BLaER1 treated with 17β-estradiol and CSF1 and Interleukin-3, amounts not matched to agents 10 nM and 100 nM (cell line): ENCODE results near the gene RASAL1.
A peak's percentile ranks its signal among the peaks of the same experiment; 100 is the strongest.

Source experiments
- H3K27ac ChIP-seq, 11 experiments: shearing (Covaris generic); formaldehyde crosslinking; 2 replicates each; pipeline ENCODE4 v1.8.1; 2022
- H3K27me3 ChIP-seq, 11 experiments: shearing (Covaris generic); formaldehyde crosslinking; 2 replicates each; pipeline ENCODE4 v1.8.1; 2022
- H3K36me3 ChIP-seq, 11 experiments: shearing (Covaris generic); formaldehyde crosslinking; 2 replicates each; pipeline ENCODE4 v1.8.1; 2022
- H3K4me1 ChIP-seq, 10 experiments: shearing (Covaris generic); formaldehyde crosslinking; 2 replicates each; pipeline ENCODE4 v1.8.1; 2022
- H3K4me2 ChIP-seq, 11 experiments: shearing (Covaris generic); formaldehyde crosslinking; 2 replicates each; pipeline ENCODE4 v1.8.1; 2022
- H3K4me3 ChIP-seq, 10 experiments: shearing (Covaris generic); formaldehyde crosslinking; 2 replicates each; pipeline ENCODE4 v1.8.1; 2022
- H3K9ac ChIP-seq, 11 experiments: shearing (Covaris generic); formaldehyde crosslinking; 2 replicates each; pipeline ENCODE4 v1.8.1; 2022
- H3K9me3 ChIP-seq, 11 experiments: shearing (Covaris generic); formaldehyde crosslinking; replicated peaks in 1 of 11; 2 replicates each; pipeline ENCODE4 v1.8.1; 2022
- H4K20me1 ChIP-seq, 11 experiments: shearing (Covaris generic); formaldehyde crosslinking; 2 replicates each; pipeline ENCODE4 v1.8.1; 2022
- Cebpa-rat ChIP-seq, 11 experiments: shearing (Covaris generic); IDR thresholded peaks; 2 replicates each; pipeline ENCODE4 v1.8.1; 2022

Gene RASAL1, protein sequence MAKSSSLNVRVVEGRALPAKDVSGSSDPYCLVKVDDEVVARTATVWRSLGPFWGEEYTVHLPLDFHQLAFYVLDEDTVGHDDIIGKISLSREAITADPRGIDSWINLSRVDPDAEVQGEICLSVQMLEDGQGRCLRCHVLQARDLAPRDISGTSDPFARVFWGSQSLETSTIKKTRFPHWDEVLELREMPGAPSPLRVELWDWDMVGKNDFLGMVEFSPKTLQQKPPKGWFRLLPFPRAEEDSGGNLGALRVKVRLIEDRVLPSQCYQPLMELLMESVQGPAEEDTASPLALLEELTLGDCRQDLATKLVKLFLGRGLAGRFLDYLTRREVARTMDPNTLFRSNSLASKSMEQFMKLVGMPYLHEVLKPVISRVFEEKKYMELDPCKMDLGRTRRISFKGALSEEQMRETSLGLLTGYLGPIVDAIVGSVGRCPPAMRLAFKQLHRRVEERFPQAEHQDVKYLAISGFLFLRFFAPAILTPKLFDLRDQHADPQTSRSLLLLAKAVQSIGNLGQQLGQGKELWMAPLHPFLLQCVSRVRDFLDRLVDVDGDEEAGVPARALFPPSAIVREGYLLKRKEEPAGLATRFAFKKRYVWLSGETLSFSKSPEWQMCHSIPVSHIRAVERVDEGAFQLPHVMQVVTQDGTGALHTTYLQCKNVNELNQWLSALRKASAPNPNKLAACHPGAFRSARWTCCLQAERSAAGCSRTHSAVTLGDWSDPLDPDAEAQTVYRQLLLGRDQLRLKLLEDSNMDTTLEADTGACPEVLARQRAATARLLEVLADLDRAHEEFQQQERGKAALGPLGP

DNA sequence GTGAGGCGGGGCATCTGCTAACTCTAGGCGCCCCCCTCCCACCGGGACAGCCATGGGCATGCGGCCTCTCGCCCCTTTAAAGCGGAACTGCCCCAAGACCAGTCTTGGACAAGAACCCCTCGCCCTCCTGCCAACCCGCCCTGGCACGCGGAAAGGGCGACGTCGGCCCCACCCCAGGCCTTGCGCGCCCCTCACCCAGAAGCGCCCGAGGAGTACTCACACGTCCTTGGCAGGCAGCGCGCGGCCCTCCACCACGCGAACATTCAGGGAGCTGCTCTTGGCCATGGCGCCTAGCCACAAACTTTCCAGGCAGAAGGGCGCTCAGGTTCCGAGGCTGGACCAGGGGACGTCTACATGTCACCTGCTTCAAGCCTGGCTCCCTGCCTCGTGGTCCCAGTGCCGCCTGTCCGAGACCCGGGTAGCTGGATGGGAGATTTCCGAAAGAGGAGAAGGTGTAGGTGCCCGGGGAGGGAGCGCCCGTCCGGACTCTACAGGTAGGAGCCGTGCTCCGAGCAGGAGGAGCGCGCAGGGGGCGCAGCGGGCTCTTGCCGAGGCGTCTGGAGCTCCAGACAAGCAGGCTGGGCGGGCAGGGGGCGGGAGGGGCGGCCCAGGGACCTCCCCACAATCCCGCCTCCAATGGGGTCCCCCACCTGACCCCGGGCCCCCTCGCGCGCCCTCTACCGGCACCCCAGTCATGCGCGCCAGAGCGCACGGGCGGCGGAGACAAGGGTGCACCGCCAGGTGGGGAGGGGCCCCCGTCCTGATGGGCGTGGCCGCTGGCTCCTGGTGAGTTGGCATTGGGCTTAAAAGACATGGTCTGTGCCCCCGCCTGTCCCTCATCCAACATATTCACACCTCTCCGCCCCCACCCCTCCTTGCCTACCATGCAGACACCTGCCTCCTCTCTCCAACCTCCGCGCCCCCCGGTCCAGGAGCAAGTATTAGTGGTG, at the start of gene RASAL1:
Gene RASAL1 (minus strand): TSS at position 584 of the 950 bp plus-strand sequence. CDS start 299 bp downstream, at position 285.
- Histone ChIP-seq H4K20me1 (peaks cover 0 to 24% (median 0%) of the 10 kb centered on the region in 11 experiments; a peak in 5 of 22 replicates), H3K4me2 (peak within 1 kb of the TSS; percentile 95 to 99 (median 97)), H3K9me3 (no peaks in the 10 kb centered on the region), H3K27ac (peak within 1 kb of the TSS; percentile 12 to 78 (median 51); a peak in 18 of 22 replicates), H3K36me3 (no peaks in the 10 kb centered on the region), H3K4me1 (peaks cover 46 to 92% (median 73%) of the 10 kb centered on the region in 10 experiments), H3K4me3 (peak within 1 kb of the TSS; percentile 50 to 73 (median 56)), H3K27me3 (peaks cover 0 to 14% (median 6%) of the 10 kb centered on the region in 11 experiments; a peak in 8 of 22 replicates), H3K9ac (peak within 1 kb of the TSS; percentile 38 to 86 (median 60); a peak in 21 of 22 replicates)
- TF ChIP-seq Cebpa-rat (IDR thresholded peaks at IDR 0.05), result no peak

DNA sequence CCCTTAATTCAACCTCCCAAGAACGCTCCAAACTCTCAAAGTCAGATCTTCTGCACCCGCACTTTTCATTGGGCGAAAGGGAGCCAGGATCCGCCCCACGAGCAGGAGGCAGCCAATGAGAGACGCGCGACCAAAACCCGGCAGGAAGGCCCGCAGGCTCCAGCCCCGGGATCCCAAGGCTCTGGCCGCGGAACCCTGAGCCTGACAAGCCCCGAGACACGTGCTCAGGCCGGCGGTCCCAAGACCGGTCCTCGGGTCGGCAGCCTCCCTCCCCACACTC, 49.3 kb upstream of the RASAL1 start:
- H3K4me3 ChIP-seq, result peak overlapping the region; percentile 77 to 97 (median 88)
- no peak for TF ChIP-seq Cebpa-rat (IDR thresholded peaks at IDR 0.05)
- H3K9me3 ChIP-seq, result no peaks in the 10 kb centered on the region
- peaks cover 24 to 72% (median 57%) of the 10 kb centered on the region in 11 experiments for H3K36me3 ChIP-seq
- peak overlapping the region; percentile 95 to 100 (median 99) for H3K9ac ChIP-seq
- no peaks in the 10 kb centered on the region for H3K27me3 ChIP-seq
- peaks cover 0 to 76% (median 56%) of the 10 kb centered on the region in 11 experiments; a peak in 17 of 22 replicates for H4K20me1 ChIP-seq
- peak overlapping the region; percentile 74 to 97 (median 93) for H3K4me2 ChIP-seq
- peak overlapping the region; percentile 95 to 100 (median 99) for H3K27ac ChIP-seq
- H3K4me1 ChIP-seq, result peaks cover 31 to 47% (median 36%) of the 10 kb centered on the region in 10 experiments

DNA sequence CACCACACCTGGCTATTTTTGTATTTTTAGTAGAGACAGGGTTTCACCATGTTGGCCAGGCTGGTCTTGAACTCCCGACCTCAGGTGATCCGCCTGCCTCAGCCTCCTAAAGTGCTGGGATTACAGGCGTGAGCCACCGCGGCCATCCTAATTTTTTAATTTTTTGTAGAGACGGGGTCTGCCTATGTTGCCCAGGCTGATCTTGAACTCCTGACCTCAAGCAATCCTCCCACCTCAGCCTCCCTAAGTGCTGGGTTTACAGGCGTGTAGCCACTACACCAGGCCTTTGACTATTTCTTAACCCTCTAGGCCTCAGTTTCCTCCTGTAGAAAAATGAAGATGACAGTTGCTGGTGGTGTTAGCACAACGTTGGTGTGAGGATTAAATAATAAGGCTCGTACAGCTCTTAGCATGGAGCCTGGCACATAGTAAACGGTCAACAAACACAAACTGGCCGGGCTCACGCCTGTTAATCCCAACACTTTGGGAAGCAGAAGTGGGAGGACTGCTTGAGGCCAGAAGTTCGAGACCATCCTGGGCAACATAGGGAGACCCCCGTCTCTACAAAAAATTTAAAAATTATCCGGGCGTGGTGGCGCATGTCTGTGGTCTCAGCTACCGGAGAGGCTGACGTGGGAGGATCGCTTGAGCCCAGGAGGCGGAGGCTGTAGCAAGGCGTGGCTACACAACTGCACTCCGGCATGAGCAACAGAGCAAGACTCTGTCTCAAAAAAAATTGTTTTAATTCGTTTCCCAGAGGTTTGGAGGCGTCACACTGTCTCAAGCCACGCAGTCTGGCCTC, 48.7 kb upstream of the RASAL1 start:
- peak overlapping the region; percentile 74 to 97 (median 93) for H3K4me2 ChIP-seq
- peak overlapping the region; percentile 95 to 100 (median 99) for H3K27ac ChIP-seq
- H3K9ac ChIP-seq, result peak overlapping the region; percentile 95 to 100 (median 99)
- H3K4me1 ChIP-seq, result peaks cover 31 to 47% (median 36%) of the 10 kb centered on the region in 10 experiments
- H3K4me3 ChIP-seq, result peak overlapping the region; percentile 77 to 97 (median 88)
- TF ChIP-seq Cebpa-rat (IDR thresholded peaks at IDR 0.05), result no peak
- no peaks in the 10 kb centered on the region for H3K9me3 ChIP-seq
- no peaks in the 10 kb centered on the region for H3K27me3 ChIP-seq
- H3K36me3 ChIP-seq, result peaks cover 28 to 72% (median 57%) of the 10 kb centered on the region in 11 experiments
- H4K20me1 ChIP-seq, result peaks cover 0 to 79% (median 58%) of the 10 kb centered on the region in 11 experiments; a peak in 17 of 22 replicates

DNA sequence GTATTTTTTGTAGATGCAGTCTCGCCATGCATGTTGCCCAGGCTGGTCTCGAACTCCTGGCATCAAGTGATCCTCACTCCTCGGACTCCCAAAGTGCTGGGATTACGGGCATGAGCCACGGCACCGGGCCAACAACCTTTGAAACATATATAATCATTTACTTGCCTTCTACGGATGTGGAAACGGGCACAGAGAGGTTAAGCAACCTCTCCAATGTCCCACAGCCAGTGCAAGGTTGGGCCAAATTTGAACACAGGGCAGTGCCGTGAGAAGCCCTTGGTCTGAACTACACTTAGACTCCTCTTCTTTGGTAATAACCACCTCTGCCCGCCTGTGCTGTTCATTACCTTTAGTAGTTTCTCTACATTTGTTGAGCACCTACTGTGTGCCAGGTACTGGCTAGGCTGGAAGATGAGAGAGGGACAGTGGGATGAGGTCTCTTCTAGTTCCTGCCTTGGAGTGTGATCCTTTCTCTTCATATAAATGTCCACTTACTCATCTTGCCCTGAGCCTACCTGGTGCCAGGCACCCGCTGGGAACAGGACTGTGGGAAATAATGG, 47.5 kb upstream of the RASAL1 start:
- Histone ChIP-seq H3K4me1 (peaks cover 31 to 57% (median 44%) of the 10 kb centered on the region in 10 experiments), H3K36me3 (peaks cover 37 to 72% (median 61%) of the 10 kb centered on the region in 11 experiments), H4K20me1 (peaks cover 0 to 88% (median 65%) of the 10 kb centered on the region in 11 experiments; a peak in 17 of 22 replicates), H3K9ac (peak overlapping the region in 8 of 11 experiments; percentile 98 to 100 (median 99); a peak in 8 of 22 replicates), H3K27me3 (no peaks in the 10 kb centered on the region), H3K27ac (no peak overlapping the region), H3K9me3 (peaks cover 0 to 4% (median 0%) of the 10 kb centered on the region in 11 experiments; a peak in 6 of 22 replicates), H3K4me3 (0 out of 20 replicates have a peak overlapping the region, but pooled peaks of 2 of the 10 experiments have one; percentile 93 to 97), H3K4me2 (peak overlapping the region; percentile 74 to 97 (median 93))
- no peak for TF ChIP-seq Cebpa-rat (IDR thresholded peaks at IDR 0.05)

DNA sequence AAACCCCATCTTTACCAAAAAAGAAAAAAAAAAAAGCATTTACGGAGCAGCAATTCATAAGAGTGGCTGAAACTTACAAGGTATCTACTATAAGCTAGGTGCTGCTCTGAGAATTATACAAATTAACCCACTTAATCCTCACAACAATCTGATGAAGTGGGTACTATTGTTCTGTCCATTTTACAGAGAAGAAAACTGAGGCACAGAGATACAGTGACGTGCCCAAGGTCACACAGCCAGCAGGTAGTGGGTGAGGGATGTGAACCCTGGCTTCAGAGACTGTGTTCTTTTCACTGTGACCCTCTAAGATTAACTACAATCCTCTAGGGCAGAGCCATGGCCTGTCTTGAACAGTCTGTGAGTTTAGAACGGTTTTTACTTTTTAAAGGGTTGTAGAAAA, 46.4 kb upstream of the RASAL1 start:
- H3K27ac ChIP-seq, result no peak overlapping the region
- H3K9ac ChIP-seq, result peak overlapping the region in 3 of 11 experiments; percentile 20 to 27 (median 24); a peak in 3 of 22 replicates
- H3K4me1 ChIP-seq, result peaks cover 23 to 48% (median 33%) of the 10 kb centered on the region in 10 experiments
- no peak overlapping the region for H3K4me3 ChIP-seq
- H4K20me1 ChIP-seq, result peaks cover 0 to 88% (median 68%) of the 10 kb centered on the region in 11 experiments; a peak in 17 of 22 replicates
- TF ChIP-seq Cebpa-rat (IDR thresholded peaks at IDR 0.05), result no peak
- peaks cover 48 to 73% (median 67%) of the 10 kb centered on the region in 11 experiments for H3K36me3 ChIP-seq
- no peaks in the 10 kb centered on the region for H3K27me3 ChIP-seq
- H3K4me2 ChIP-seq, result no peak overlapping the region
- H3K9me3 ChIP-seq, result peaks cover 5 to 15% (median 11%) of the 10 kb centered on the region in 11 experiments; a peak in 18 of 22 replicates

DNA sequence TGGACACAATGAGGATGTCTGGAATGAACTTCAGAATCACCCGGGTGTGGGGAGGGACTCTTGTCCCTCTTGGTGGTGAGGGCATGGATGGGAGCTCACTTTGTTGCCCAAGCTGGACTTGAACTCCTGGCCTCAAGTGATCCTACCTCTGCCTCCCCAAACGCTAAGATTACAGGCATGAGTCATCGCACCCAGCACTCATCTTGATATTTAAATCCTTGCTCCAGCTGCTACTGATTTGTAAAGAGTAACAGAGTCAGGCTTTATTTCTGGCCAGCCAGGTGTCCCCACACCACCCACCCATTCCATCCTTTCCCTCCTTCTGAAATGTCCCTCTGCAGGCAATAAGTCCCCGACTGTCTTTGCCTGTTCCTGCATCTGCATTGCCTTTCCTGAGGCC, 44.8 kb upstream of the RASAL1 start:
- peak overlapping the region in 1 of 11 experiments; percentile 3; a peak in 1 of 22 replicates for H3K9ac ChIP-seq
- H3K36me3 ChIP-seq, result peaks cover 59 to 83% (median 78%) of the 10 kb centered on the region in 11 experiments
- no peaks in the 10 kb centered on the region for H3K27me3 ChIP-seq
- no peak for TF ChIP-seq Cebpa-rat (IDR thresholded peaks at IDR 0.05)
- peaks cover 13 to 35% (median 22%) of the 10 kb centered on the region in 10 experiments for H3K4me1 ChIP-seq
- peaks cover 0 to 83% (median 62%) of the 10 kb centered on the region in 11 experiments; a peak in 17 of 22 replicates for H4K20me1 ChIP-seq
- H3K4me2 ChIP-seq, result no peak overlapping the region
- H3K4me3 ChIP-seq, result no peak overlapping the region
- H3K9me3 ChIP-seq, result peaks cover 8 to 18% (median 13%) of the 10 kb centered on the region in 11 experiments; a peak in 18 of 22 replicates
- no peak overlapping the region for H3K27ac ChIP-seq

- peaks cover 0 to 88% (median 64%) of the 10 kb centered on the region in 11 experiments; a peak in 17 of 22 replicates for H4K20me1 ChIP-seq
- H3K4me2 ChIP-seq, result peak overlapping the region in 2 of 11 experiments; percentile 5 to 6; a peak in 3 of 22 replicates
- TF ChIP-seq Cebpa-rat (IDR thresholded peaks at IDR 0.05), result no peak
- H3K27me3 ChIP-seq, result no peaks in the 10 kb centered on the region
- peaks cover 62 to 95% (median 88%) of the 10 kb centered on the region in 11 experiments for H3K36me3 ChIP-seq
- peaks cover 22 to 43% (median 31%) of the 10 kb centered on the region in 10 experiments for H3K4me1 ChIP-seq
- peak overlapping the region in 1 of 11 experiments; percentile 2; a peak in 1 of 22 replicates for H3K27ac ChIP-seq
- H3K9ac ChIP-seq, result 0 out of 22 replicates have a peak overlapping the region, but pooled peaks of 1 of the 11 experiments have one; percentile 27
- H3K9me3 ChIP-seq, result peaks cover 8 to 18% (median 13%) of the 10 kb centered on the region in 11 experiments; a peak in 18 of 22 replicates
- H3K4me3 ChIP-seq, result no peak overlapping the region
Observed at GRCh38 chr12:113179023-113179422, 43.5 kb upstream of the RASAL1 start.
